ENCODE data around the gene CAST. TPM values are rescaled to one million over a fixed set of nuclear protein-coding genes. Genes with fewer than 3 reads are reported as not detected.

Gene CAST
- total RNA-seq, 1 experiment from 2014 or later, result 418 TPM

DNA sequence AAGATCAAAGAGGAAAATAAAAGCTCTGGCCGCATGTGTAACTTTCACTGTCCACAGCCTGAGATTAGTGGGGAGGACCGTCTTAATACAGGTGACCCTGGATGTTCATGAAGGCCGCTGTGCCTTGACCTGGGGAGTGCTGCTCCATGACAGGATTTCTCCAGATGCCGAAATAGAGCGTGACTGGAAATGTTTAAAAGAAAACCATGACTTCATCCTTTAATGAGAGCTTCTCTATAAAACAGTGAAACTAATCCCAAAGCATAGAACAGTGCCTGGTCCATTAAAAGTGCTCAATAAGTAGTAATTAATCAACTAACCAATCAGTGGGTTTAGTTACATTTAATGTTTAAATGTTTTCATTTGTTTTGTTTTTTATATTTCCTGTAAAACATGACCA, 82.8 kb downstream of the CAST start:
- CTCF ChIA-PET, result interaction anchor here (1.1 kb wide), 1 partner anchor 398 kb away, joined by 3 read pairs; no protein-coding TSS in a partner anchor
- H3K36me3 ChIP-seq (ENCODE audit: control insufficient read depth, insufficient read depth, low read length), result peaks cover 7% of the 10 kb centered on the region
- no peaks in the 10 kb centered on the region for H3K27me3 Mint-ChIP-seq (ENCODE audit: insufficient read depth, unreplicated experiment)
- H3K9me3 Mint-ChIP-seq (ENCODE audit: unreplicated experiment), result no peaks in the 10 kb centered on the region
- no peak overlapping the region for H3K27ac Mint-ChIP-seq (ENCODE audit: unreplicated experiment)
- H3K4me1 ChIP-seq, result peaks cover 18% of the 10 kb centered on the region
- no peaks in the 10 kb centered on the region for H3K9me3 ChIP-seq
- H3K27me3 ChIP-seq (replicated peaks; ENCODE audit: control insufficient read depth, insufficient read depth, low read length), result no peaks in the 10 kb centered on the region
- no peak overlapping the region for H3K4me3 ChIP-seq (ENCODE audit: low read depth, low read length)
- TF ChIP-seq, protein P1, sequence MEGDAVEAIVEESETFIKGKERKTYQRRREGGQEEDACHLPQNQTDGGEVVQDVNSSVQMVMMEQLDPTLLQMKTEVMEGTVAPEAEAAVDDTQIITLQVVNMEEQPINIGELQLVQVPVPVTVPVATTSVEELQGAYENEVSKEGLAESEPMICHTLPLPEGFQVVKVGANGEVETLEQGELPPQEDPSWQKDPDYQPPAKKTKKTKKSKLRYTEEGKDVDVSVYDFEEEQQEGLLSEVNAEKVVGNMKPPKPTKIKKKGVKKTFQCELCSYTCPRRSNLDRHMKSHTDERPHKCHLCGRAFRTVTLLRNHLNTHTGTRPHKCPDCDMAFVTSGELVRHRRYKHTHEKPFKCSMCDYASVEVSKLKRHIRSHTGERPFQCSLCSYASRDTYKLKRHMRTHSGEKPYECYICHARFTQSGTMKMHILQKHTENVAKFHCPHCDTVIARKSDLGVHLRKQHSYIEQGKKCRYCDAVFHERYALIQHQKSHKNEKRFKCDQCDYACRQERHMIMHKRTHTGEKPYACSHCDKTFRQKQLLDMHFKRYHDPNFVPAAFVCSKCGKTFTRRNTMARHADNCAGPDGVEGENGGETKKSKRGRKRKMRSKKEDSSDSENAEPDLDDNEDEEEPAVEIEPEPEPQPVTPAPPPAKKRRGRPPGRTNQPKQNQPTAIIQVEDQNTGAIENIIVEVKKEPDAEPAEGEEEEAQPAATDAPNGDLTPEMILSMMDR (IDR thresholded peaks at IDR 0.05; ENCODE audit: insufficient read depth in 1 of 2, low read depth in 1 of 2, low read length in 1 of 2, severe bottlenecking in 1 of 2, unreplicated experiment in 1 of 2), result no peak
- intact Hi-C loops (cut with micrococcal nuclease; ENCODE audit: unreplicated experiment), result no loop called here
- no peak for DNase-seq
- BruUV-seq (replicated peaks), result no TSS peak
- H3K4me3 Mint-ChIP-seq (ENCODE audit: unreplicated experiment), result no peak overlapping the region
- POLR2A ChIA-PET, result no interaction called here
- H3K36me3 Mint-ChIP-seq (ENCODE audit: insufficient read depth, unreplicated experiment), result peaks cover 92% of the 10 kb centered on the region
- peaks cover 29% of the 10 kb centered on the region for H3K4me1 Mint-ChIP-seq (ENCODE audit: low read depth, unreplicated experiment)

DNA sequence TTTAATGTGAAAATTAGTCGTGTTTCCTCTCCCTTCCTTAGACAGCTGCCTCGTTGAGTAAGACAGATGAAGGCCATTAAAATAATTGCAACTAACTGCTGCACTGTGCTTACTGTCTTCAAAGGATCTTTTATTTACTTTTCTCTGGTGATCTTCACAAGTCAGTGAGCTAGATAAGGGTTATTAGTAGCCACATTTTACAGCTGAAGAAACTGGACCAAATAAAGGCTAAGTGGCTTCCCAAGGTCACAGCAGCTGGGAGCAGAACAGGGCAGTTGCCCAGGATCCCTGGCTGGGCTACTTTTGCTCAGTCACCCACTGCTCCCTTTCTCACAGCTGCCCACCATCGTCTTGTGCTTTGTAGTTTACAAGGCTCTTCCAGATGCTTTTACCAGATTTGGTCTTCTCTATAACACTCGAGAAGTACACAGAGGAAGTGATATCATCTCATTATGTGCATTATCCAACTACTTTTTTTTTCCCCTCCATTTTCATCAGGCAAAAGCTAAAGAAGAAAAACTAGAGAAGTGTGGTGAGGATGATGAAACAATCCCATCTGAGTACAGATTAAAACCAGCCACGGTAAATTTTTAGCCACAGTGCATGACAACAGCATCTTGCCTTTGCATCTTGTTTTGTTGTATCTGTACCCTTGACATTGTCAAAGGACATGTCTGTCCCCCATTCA, 83.8 kb downstream of the CAST start:
- POLR2A ChIA-PET, result no interaction called here
- no peaks in the 10 kb centered on the region for H3K27me3 Mint-ChIP-seq (ENCODE audit: insufficient read depth, unreplicated experiment)
- peaks cover 29% of the 10 kb centered on the region for H3K4me1 Mint-ChIP-seq (ENCODE audit: low read depth, unreplicated experiment)
- peaks cover 87% of the 10 kb centered on the region for H3K36me3 Mint-ChIP-seq (ENCODE audit: insufficient read depth, unreplicated experiment)
- Histone ChIP-seq H3K9me3 (no peaks in the 10 kb centered on the region), H3K4me1 (peaks cover 18% of the 10 kb centered on the region), H3K36me3 (ENCODE audit: control insufficient read depth, insufficient read depth, low read length) (peaks cover 7% of the 10 kb centered on the region), H3K4me3 (ENCODE audit: low read depth, low read length) (no peak overlapping the region), H3K27me3 (replicated peaks; ENCODE audit: control insufficient read depth, insufficient read depth, low read length) (no peaks in the 10 kb centered on the region)
- peak in 1 of 2 experiments; percentile 25 for DNase-seq
- TF ChIP-seq, protein P1 (IDR thresholded peaks at IDR 0.05; ENCODE audit: insufficient read depth in 1 of 2, low read depth in 1 of 2, low read length in 1 of 2, severe bottlenecking in 1 of 2, unreplicated experiment in 1 of 2), result no peak
- CTCF ChIA-PET, result interaction anchor here (0.6 to 1.1 kb wide), 2 partner anchors 26 to 397 kb away, joined by 3 read pairs; no protein-coding TSS in a partner anchor
- no TSS peak for BruUV-seq (replicated peaks)
- no peaks in the 10 kb centered on the region for H3K9me3 Mint-ChIP-seq (ENCODE audit: unreplicated experiment)
- intact Hi-C loops (cut with micrococcal nuclease; ENCODE audit: unreplicated experiment), result no loop called here
- no peak overlapping the region for H3K4me3 Mint-ChIP-seq (ENCODE audit: unreplicated experiment)
- peak overlapping the region; percentile 26 for H3K27ac Mint-ChIP-seq (ENCODE audit: unreplicated experiment)

DNA sequence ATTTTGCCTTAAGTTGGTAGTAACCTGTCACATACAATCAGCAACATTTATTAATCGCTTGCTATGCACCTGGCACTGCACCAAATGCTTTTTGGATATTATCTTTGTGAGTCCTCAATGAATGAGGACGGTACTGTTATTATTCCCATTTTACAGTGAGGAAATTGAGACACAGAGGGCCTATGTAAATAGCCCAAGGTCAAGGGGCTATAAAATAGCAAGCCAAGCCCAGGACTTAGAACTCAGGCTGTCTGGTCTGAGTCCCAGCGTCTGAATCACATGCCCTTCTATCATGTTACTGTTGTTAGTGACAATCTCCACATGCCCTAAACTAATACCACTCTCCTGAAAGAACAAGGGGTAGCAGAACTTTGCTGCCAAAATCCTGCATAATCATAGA, 85.5 kb downstream of the CAST start:
- ChIA-PET CTCF (no interaction called here), POLR2A (no interaction called here)
- H3K27me3 Mint-ChIP-seq (ENCODE audit: insufficient read depth, unreplicated experiment), result no peaks in the 10 kb centered on the region
- TF ChIP-seq, protein P1 (IDR thresholded peaks at IDR 0.05; ENCODE audit: insufficient read depth in 1 of 2, low read depth in 1 of 2, low read length in 1 of 2, severe bottlenecking in 1 of 2, unreplicated experiment in 1 of 2), result no peak
- intact Hi-C loops (cut with micrococcal nuclease; ENCODE audit: unreplicated experiment), result no loop called here
- H3K9me3 Mint-ChIP-seq (ENCODE audit: unreplicated experiment), result no peaks in the 10 kb centered on the region
- Histone ChIP-seq H3K36me3 (ENCODE audit: control insufficient read depth, insufficient read depth, low read length) (peaks cover 3% of the 10 kb centered on the region; the same call in 1 of the 2 replicates), H3K4me3 (ENCODE audit: low read depth, low read length) (no peak overlapping the region), H3K4me1 (peaks cover 18% of the 10 kb centered on the region), H3K27me3 (replicated peaks; ENCODE audit: control insufficient read depth, insufficient read depth, low read length) (no peaks in the 10 kb centered on the region), H3K9me3 (no peaks in the 10 kb centered on the region)
- H3K4me1 Mint-ChIP-seq (ENCODE audit: low read depth, unreplicated experiment), result peaks cover 29% of the 10 kb centered on the region
- H3K27ac Mint-ChIP-seq (ENCODE audit: unreplicated experiment), result no peak overlapping the region
- no peak overlapping the region for H3K4me3 Mint-ChIP-seq (ENCODE audit: unreplicated experiment)
- peaks cover 76% of the 10 kb centered on the region for H3K36me3 Mint-ChIP-seq (ENCODE audit: insufficient read depth, unreplicated experiment)
- BruUV-seq (replicated peaks), result no TSS peak
- no peak for DNase-seq

Data from Caco-2 (cell line).